A549 (cell line): ENCODE results near the gene TMSB10.

Source experiments
- BHLHE40 ChIP-seq: IDR thresholded peaks from 2 replicates; pipeline ENCODE4 v1.6.1; 2012; ENCODE audit warnings: low read depth, low read length, inconsistent platforms
- CBX2 ChIP-seq: fragments of 200-600 bp; sonication (generic); IDR thresholded peaks from 2 replicates; pipeline ENCODE4 v1.6.1; 2016; ENCODE audit warnings: low read depth, mild to moderate bottlenecking, borderline replicate concordance
- CTCF ChIP-seq: fragments of >200 bp; sonication (Bioruptor Twin); formaldehyde crosslinking; IDR thresholded peaks from 3 replicates; pipeline ENCODE4 v1.5.1; 2016
- EP300 ChIP-seq, 2 experiments: fragments of >200 bp; sonication (Bioruptor Twin); formaldehyde crosslinking; IDR thresholded peaks; 2 replicates in 1 of 2; 3 replicates in 1 of 2; pipeline ENCODE4 v1.6.1; 2016 to 2017
- HDAC2 ChIP-seq: fragments of 200-600 bp; sonication (generic); IDR thresholded peaks from 2 replicates; pipeline ENCODE4 v1.6.1; 2016
- NFE2L2 ChIP-seq: fragments of 150-350 bp; conservative IDR thresholded peaks from 2 replicates; pipeline ENCODE4 v1.6.1; 2014; ENCODE audit warnings: low read length
- RCOR1 ChIP-seq: fragments of 150-350 bp; IDR thresholded peaks from 2 replicates; pipeline ENCODE4 v1.6.1; 2014; ENCODE audit warnings: antibody characterized with exemption, low read length, low read depth
- TF ChIP-seq, protein P1 (sequence below): fragments of 200-600 bp; sonication (generic); IDR thresholded peaks from 2 replicates; pipeline ENCODE4 v1.6.1; 2016; ENCODE audit warnings: antibody characterized with exemption, mild to moderate bottlenecking, moderate library complexity

DNA sequence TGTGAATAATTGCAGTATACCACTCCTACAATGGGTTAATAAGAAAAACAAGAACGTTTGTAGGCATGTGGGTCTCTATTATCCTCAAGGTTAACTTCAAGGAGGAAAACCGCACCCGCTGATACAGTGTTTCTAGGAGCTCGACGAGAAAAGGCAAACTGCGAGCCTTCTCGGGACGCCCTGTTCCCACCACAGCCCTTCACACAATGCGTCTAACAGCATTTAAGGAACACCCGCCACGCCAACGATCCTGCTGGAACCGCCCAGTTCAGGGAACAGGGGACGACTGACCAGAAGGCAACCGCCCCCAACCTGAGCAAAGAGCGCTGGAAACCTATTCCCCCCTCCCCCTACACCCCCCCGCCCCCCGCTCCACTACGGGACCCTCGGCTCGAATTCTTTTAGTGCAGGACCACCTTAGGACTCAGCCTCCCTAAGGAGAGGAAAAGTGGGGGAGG, 710 bp upstream of the TMSB10 start:
- TF ChIP-seq, protein P1, sequence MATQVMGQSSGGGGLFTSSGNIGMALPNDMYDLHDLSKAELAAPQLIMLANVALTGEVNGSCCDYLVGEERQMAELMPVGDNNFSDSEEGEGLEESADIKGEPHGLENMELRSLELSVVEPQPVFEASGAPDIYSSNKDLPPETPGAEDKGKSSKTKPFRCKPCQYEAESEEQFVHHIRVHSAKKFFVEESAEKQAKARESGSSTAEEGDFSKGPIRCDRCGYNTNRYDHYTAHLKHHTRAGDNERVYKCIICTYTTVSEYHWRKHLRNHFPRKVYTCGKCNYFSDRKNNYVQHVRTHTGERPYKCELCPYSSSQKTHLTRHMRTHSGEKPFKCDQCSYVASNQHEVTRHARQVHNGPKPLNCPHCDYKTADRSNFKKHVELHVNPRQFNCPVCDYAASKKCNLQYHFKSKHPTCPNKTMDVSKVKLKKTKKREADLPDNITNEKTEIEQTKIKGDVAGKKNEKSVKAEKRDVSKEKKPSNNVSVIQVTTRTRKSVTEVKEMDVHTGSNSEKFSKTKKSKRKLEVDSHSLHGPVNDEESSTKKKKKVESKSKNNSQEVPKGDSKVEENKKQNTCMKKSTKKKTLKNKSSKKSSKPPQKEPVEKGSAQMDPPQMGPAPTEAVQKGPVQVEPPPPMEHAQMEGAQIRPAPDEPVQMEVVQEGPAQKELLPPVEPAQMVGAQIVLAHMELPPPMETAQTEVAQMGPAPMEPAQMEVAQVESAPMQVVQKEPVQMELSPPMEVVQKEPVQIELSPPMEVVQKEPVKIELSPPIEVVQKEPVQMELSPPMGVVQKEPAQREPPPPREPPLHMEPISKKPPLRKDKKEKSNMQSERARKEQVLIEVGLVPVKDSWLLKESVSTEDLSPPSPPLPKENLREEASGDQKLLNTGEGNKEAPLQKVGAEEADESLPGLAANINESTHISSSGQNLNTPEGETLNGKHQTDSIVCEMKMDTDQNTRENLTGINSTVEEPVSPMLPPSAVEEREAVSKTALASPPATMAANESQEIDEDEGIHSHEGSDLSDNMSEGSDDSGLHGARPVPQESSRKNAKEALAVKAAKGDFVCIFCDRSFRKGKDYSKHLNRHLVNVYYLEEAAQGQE, result no peak
- no peak for TF ChIP-seq BHLHE40
- no peak for TF ChIP-seq CTCF
- 0 out of 5 replicates have a peak, but pooled peaks of 1 of the 2 experiments have one; percentile 4 for TF ChIP-seq EP300 (IDR thresholded peaks at IDR 0.05)
- TF ChIP-seq CBX2, result no peak
- TF ChIP-seq RCOR1, result no peak
- TF ChIP-seq NFE2L2, result no peak
- TF ChIP-seq HDAC2, result no peak
